ENCODE measurements around the gene CLSTN2.

Gene CLSTN2

DNA sequence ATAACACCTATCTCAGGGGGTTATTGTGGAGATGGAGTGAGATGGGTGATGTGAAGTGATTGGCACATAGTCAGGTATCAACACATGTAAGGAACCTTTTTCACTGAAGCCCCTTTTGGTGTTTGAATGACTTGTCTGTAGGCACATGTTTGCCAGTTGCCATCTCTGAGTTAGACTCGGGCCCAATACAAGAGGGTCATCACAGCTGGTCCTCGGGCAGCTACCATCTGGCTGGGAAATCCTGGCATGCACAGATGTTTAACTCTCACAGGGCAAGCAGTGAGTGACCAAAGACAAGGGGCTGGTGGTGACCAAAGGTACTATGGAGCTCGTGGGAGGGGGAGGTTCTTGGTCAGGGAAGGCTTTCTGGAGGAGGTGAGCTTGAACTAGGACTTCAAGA is 118.8 kb downstream of the CLSTN2 start:
- no peak for DNase-seq

DNA sequence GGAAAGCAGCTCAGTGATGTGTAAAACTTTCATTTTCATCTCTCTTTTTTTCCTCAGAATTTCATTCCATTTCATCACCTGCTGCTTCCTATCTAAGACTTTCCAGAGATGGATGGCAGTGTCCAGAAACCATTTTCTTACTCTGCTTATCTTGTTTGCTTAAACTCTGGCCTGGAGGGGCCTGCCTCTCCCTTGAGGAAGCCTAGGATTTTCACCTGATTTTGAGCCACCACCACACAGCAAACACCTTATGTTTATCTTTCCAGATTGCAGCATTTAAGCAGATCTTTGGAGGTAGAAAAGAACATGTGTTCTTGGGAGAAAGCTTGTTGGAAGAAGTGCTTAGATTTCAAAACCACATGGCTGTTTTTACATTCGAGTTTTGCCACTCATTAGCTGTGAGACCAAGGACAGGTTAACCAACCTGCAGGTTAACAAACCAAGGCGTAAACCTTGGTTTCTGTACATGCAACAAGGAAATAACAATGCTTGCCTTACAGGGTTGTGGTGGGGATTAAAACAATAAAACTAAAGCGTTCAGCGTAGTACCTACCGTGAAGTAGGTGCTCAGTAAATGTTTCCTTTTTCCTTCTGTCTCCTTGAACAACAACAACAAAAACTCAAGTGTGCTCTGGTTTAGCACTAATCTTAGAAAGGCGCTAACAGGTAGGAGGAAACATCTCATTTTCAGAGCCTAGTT is 120.3 kb downstream of the CLSTN2 start:
- no peak for DNase-seq

DNA sequence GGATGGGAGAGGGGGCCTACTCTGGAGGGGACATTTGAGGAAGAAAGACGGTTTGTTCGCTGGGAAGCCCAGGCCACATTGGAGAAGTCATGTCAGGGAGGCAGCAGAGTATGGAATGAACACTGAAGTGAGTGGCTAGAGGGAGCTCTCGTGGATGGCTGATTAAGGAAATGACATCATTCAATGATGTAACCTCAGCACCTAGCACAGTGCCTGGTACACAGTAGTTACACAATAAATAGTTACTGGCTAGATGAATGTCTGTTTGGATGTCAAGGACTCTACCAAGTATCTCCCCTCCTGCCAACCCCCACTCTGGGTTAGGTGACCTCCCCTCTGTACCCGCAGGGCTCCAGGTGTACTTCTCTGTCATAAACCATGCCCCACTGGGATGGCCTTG is 121.1 kb downstream of the CLSTN2 start:
- no peak for DNase-seq

DNA sequence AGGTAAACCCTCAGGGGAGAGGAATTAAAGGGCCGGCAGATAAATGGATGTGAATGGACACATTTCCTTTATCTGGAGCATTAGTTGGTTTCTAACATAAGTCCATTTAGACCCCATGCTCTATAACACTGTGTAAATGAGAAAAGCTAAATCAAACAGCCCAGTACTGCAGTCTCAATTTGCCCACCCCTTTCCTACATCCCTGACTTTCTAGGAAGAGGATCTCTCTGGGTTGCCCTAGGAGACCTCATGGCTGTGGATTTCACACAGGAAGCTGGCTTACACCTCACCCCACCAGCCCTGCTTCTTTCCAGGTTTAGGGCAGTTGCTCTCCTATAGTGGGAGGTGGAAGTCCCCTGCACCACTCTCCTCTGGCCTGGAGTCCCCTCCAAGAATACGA is 126.2 kb downstream of the CLSTN2 start:
- no peak for DNase-seq

DNA sequence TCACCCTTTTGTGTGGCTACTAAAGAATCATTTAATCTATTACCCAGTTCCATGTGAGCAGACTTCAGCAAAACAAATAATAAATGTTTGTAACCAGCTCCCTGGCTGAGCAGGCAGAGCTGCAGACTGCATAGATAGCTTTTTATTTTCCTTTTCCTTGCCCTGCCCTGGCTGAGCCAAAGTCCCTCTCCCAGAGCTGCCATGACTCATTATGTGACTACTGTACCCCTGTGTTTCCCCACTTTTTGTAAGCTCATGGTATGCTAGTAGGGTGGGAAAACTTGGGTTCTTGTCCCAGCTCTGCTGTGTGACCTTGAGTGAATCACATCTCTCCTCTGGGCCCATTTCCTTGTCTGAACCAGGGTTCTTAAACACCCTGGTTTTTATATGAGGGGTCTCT is 127.5 kb downstream of the CLSTN2 start:
- DNase-seq = no peak

DNA sequence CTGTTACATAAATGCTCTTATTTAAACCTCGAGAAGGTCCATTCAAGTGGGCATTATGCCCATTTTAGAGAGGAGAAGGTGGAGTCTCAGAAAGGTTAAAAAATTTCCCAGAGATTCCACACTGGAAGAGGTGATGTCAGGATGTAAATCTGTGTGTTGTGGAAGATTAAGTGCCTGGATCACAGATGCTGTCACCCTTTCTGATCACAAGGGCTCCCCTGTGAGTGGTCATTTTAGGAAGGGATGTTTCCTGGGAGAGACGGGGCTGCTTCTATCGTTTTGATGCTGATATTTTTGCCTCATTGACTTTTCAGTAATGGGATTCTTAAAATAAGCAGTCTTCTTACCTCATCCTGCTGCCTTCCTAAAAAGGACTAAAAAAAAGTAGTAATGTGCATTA is 132.5 kb downstream of the CLSTN2 start:
- DNase-seq = no peak

DNA sequence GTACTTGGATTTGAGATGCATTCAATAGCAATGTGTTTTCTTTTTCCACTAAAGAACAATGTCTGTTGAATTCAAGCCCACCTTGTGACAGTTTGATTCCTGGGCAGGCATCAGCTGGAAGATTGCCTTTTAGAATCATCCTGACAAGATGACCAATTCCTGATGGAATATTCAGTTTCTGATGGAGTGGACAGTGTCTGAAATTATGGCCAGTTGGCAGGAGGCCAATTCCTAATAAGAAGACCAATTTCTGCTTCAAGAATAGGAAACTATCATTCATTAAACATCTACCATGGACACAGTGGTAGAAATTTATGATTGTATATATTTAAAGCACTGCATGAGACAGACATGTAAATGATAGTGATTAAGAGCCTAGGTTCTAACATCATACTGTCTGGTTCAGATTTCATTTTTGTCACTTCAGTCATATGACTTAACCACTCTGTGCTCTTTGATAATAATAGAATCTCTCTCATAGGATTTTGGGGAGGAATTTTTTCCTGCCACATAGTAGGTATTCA is 133.6 kb downstream of the CLSTN2 start:
- DNase-seq = no peak

DNA sequence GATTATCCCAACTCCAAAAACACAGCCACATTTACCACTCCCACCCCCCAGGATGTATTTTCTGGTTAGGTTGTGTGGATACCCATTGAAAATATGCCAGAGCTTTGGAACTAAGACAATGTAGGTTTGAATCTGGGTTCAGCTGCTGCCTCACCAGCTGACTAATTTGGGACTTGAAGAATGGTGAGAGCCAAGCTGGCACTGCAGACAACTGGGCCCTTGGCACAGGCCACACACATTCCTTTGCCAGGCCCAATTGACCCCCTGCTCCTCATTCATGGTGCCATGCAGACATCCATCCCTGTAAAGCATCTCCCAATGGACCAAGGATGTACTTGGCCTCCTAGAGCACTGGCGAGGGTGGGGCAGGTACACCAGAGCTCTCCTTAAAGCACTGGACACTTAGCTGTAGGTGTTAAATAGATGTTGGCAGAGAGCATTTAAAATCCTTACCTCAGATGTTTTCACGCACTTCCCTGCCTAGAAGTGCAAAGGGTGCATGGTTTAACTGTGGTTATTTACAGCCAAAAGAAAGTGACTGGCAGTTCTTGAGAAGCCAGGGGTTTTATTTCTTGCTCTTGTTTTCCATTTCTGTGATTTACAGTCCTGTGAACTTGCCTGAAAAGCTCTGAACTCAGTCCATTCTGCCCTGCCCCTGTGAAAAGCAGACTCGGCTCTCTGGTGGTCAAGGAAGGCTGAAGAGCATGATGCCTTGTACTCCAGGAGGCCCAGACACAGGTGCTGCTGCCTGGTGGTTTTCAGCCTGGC is 138.5 kb downstream of the CLSTN2 start:
- no peak for DNase-seq

DNA sequence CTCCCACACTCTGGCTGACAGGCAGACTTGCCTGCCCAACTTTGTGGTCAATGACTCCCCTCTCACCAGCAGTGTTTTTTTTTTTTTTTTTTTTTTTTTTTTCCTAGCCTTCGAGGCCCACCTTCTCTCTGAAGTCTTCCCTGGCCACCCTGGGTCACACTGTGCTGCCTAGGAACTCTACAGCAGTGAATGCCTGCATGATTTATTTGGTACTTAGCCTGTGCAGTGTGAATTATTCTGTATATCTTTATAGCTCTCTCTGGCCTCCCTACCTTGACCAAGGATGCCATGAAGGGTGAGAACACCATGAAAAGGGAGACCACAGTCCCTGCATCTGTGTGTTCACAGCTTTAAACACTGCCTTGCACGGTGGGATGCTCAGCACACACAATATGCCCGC is 141.6 kb downstream of the CLSTN2 start:
- DNase-seq = no peak

DNA sequence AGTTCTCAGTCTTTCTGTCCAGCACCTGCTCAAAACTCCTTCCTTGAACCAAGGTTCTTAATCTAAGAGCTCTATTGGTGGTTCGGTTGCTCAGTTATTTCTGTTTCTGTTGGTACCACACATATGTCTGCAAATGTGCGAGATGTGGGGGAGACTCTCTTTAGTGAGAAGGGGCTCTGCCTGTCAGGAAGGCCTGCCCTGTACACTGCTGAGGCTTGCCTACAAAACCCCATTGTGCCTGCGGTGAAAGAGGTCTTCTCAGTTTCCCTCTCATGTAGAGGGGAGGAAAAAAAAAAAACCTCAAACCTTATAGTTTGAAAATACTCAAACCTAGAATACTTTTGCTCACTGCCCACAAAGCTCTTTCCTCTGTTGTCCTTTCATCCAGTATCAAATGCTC is 142.4 kb downstream of the CLSTN2 start:
- no peak for DNase-seq

DNA sequence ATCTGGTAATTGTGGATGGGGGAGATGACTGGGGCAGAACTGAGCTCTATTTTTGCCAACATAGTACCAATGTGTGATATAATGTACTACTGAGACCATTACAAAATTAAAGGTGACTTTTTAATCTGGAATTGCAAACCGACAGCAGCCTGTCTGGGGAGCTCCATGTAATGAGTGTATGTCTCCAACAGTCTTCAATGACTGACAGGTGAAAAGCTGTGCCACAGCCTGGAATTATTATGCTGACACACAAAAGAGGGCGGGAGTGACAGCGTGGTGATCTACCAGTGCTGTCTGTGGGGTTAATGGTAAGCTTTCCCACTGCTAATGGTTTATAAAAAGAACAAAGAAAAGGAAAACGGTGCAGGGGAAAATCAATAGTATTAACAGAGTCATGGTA is 143.4 kb downstream of the CLSTN2 start:
- DNase-seq = no peak

DNA sequence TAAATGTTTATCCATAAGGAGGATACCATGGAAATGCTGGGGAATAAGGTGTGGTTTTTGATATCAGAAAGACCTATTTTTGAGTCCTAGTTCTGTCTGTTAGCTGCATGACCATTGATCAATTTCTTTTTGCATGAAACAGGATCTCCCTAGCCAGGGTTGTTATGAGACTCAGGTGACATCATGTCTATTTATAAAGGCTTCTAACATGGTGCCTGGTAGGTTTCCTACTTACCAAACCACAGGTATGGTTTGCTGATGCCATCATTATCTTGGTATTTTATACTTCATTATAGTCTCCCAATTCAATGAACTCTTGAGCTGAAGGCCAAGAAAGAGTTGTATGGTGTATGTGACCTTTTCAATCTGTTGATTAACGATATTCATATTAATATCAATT is 144.0 kb downstream of the CLSTN2 start:
- no peak for DNase-seq

DNA sequence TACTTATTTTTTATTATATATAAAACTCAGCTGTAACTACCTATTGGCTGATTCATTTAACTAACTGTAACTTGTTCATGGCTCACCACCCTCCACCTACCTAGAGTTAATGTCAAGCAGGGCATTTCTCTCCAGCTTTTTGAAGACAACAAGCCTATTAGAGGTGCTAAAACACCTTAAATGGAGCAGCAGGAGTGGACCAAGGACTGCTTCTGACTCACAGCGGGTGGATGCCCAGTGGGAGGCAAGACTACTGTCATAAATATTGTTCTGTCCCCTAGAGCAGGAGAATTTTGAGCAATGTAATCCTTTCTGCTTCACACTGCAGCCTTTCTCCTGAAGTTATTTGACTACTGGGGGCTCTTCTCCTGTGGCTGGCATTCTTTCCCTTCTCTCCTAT is 146.9 kb downstream of the CLSTN2 start:
- no peak for DNase-seq

DNA sequence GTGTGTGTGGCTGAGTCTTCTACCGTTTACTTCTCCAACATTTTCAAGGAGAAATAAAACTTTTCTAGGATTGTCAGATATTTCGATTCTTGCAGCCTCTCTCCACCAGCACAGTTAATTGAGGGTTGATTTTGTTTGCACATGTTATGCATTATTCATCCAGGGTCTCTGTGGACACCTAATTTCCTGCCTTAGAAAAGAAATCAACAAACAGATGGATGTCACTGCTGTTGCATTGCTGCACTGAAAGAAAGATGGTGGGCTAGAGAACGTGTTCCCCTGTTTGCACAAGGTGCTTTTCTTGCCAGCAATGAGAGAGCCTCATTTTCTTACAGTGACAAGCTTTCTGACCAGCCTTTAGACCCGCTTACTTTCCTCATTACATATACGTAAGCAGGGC is 150.0 kb downstream of the CLSTN2 start:
- DNase-seq = no peak

DNA sequence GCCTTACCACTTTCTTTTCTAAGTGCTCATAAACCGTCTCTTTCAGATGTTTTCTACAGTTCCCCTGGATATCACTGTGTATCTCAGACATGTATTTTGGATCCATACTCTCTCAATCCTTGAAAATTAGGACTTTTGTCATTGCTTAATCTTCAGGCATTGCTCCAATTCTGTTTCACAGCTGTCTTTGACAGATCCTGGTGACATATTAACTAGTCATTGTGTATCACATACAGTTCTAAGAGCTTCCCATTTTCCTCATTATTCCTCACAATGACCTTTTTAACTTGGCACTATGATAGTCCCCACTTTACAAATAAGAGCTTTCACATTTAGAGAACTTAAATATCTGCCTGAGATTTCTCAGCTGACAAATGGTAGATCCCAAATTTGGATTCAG is 151.7 kb downstream of the CLSTN2 start:
- no peak for DNase-seq

DNA sequence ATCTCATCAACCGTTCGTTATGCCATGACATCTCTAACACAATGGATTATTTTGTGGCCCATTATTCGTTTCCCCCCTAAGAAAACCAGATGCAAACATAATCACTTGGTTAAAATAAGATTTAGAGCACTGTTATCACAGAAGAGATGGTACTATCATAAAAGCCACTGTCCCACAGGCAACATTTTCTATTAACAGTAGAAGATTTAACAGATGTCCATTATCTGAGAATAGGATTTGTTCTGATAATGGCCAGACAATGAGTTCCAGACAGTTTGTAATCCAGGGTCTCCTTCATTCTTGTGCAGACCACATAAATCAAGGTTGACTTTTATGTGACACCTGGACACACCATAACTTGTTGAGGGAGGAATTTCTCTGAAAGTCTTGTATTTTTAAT is 153.1 kb downstream of the CLSTN2 start:
- DNase-seq = no peak

DNA sequence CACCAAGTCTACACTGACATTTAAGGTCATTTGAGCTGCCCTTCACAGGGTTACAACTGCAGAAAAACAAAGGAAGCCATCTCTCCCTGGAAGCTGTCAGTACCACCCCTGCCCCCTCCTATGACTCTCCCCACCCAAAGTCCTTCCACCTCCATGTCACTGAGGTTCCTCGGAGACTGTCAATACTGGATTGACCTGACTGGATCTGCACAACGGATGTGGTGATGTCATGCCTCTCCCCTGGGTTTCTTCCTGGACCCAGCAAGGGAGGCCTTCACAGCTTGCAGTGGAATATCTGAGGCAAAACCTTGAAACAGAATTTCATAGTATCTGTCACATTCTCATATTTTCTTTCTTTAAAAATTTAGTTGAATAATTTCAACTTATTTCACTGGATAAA is 153.5 kb downstream of the CLSTN2 start:
- DNase-seq = no peak

DNA sequence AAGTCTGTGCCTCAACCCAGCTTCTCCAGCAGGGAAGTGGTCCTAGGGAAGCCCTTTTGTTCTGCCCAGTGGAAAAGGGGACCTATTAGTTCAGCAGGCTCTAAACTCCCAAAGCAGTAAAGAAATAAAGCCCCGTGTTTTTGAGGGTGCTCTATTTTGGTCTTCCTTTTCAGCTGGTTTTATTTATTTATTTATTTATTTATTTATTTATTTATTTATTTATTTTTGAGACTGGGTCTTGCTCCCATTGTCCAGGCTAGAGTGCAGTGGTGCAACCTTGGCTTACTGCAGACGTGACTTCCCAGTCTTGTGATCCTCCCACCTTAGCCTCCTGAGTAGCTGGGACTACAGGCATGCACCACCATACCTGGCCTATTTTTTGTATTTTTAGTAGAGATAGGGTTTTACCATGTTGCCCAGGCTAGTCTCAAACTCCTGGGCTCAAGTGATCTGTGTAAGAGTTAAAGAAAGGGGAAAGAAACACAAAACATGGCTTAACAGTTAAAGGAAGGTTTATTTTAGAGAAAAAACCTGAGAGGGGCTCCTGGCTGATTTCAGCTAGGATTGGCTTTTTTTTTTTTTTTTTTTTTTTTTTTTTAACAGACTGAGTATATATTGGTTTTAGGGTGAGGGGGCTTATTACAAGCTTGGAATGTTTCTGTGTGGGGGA is 154.6 kb downstream of the CLSTN2 start:
- no peak for DNase-seq

DNA sequence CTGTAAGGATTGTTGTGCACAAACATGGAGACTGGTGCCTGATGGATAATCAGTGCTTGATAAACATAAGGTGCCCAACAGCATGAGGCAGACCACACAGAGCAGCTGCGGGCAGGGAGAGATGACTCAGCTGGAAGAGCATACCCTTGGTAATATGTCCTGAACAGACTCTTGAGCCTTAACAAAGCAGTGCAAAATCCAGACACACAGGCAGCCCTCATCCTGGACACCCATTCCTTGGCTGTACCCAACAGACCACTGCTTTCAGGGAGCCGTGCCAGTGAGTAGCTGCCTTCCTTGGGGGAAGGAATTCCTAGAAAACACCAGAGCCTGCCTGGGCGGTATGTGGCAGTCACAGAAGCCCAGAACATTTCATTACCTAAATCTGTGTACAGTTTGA is 156.2 kb downstream of the CLSTN2 start:
- no peak for DNase-seq

DNA sequence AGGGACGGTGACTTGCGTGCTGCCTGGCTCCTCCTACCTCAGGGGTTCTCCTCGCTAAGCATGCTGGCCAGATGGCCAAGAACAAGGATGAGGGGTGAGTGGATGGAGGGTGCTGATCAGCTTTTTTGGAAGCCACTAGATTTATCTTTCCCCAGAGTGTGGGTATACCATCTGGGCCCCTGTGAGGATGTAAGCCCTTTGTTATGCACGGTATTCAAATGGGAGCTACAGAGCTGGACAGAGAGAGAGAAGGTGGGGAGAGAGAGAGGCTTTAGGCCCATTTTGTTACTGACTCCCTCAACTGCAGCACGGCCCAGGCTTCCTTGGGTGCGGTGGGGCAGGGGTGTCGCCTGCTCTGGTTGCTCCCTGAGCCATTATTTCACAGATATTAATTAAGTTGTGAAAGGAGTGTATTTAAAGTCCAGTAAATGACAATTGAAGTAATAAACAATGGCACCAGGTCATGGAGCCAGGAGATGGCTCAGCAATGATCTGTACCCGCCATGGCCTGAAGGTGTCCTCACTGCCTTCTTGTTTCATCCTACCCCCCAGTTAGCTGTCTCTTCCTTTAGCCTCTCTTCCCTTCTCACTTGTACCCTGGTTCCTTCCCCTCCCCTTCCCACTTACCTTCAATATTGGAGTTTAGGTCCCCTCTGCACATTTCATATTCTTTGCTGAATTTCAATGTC is 158.0 kb downstream of the CLSTN2 start:
- DNase-seq = no peak

DNA sequence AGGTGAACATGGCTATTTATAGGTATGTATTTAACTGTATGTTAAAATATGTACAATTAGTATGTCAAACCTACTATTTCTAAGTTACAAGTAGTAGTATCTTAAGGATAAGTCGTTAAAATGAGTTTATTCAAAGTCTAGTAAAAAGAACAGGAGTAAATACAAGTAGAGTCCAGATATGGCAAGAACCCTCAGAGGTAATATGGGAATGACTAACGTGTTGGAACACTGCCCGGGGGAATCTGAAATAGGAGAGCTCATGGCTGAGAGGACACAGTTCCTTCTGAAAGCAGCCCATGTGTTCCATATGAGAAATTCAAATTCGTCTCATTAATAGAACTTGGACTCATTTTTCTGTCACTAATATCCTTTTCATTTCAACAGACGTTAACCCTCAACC is 158.8 kb downstream of the CLSTN2 start:
- DNase-seq = peak; percentile 10

DNA sequence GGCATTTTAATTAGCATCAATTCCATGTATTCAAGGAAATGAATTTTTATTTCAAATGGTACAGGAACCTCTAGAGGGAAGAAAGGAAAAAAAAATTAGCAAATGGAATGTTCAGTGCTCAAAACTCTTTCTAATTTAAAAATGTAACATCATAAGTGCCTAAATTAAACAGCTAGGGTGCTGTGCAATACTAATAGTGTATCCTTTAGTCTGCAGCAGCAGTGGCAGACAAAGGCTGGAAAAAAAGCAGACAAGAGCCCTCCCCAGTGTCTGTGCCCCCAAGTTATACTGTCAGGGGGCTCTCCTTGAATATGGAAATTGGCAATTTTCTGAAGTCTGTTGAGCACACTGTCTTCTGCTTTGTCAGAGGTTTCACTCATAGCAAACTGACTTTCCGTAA is 159.5 kb downstream of the CLSTN2 start:
- DNase-seq = no peak

DNA sequence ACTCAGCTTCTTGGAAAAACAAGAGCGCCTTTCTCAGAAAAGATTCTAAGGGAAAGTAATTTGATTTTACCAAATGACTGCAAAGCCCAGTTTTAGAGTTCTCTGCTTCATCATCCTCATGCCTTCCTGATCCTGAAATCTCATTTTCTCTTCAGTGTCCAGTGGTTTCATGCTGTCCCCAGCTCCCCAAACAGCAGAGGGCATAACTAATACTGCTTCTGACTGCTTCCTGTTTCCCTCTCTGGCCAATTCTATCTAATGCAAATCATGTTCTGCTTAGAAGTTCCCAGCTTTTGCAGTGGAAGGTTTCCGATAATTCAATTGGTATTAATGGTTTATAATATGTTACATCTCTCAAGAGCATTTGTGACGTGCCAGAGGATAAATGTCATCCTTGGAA is 161.1 kb downstream of the CLSTN2 start:
- no peak for DNase-seq

All from NCI-H226 (cell line).